NB4 (cell line): ENCODE results near the gene NT5DC4.

ENCODE experiments used
- DNase-seq: peaks from one replicate; pipeline ENCODE4 v3.0.0; 2010; ENCODE audit warnings: low read depth
- H3K4me3 ChIP-seq: one replicate; pipeline ENCODE4 v1.5.1; 2011; ENCODE audit warnings: mild to moderate bottlenecking, low read depth, low read length, moderate library complexity
- CTCF ChIP-seq: IDR thresholded peaks from one replicate; pipeline ENCODE4 v1.5.1; 2012; ENCODE audit warnings: low read depth, low read length
- MYC ChIP-seq: IDR thresholded peaks from 2 replicates; pipeline ENCODE4 v1.6.1; 2011; ENCODE audit warnings: low read depth, low read length
- POLR2A ChIP-seq: IDR thresholded peaks from 2 replicates; pipeline ENCODE4 v1.6.1; 2011; ENCODE audit warnings: mild to moderate bottlenecking; ENCODE audit not compliant: insufficient read length; ENCODE audit errors: extremely low read depth
- TF ChIP-seq, protein P1 (sequence below): IDR thresholded peaks from 2 replicates; pipeline ENCODE4 v1.6.1; 2011; ENCODE audit warnings: low read depth, low read length

NT5DC4 gene

GRCh38 chr2:112687522-112687921 is 33.3 kb upstream of the NT5DC4 start:
- no peak overlapping the region for H3K4me3 ChIP-seq
- DNase-seq, result no peak
- TF ChIP-seq, protein P1, sequence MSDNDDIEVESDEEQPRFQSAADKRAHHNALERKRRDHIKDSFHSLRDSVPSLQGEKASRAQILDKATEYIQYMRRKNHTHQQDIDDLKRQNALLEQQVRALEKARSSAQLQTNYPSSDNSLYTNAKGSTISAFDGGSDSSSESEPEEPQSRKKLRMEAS, result no peak
- no peak for TF ChIP-seq CTCF
- TF ChIP-seq MYC, result no peak
- no peak for TF ChIP-seq POLR2A

GRCh38 chr2:112688086-112688880 is 32.5 kb upstream of the NT5DC4 start:
- TF ChIP-seq POLR2A (no peak), CTCF (no peak), MYC (no peak)
- TF ChIP-seq, protein P1, result no peak
- DNase-seq, result peak; percentile 56
- no peak overlapping the region for H3K4me3 ChIP-seq

DNA sequence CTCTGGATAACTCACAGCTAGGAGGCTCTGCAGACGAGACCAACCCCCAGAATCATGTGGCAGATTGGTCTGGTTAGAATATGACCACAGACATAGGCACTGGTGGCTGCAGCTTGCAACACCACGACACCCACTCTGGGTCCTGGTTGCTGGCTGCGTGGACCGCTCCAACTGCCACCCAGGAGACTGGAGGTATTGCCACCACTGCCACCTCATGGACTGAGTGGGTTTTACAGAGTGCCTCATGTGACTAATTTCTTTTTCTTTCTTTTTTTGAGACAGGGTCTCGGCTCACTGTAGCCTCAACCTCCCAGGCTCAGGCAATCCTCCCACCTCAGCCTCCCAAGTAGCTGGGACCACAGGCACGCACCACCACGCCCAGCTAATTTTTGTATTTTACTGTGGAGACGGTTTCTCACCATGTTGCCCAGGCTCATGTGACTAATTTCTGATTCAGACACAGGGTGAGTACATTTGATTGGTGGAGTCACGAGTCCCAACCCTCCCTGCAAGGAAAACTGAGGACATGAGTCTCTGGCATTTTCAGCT is 29.9 kb upstream of the NT5DC4 start:
- H3K4me3 ChIP-seq, result no peak overlapping the region
- DNase-seq, result peak; percentile 98
- peak; percentile 65 for TF ChIP-seq CTCF
- TF ChIP-seq, protein P1, result peak; percentile 69
- peak; percentile 70 for TF ChIP-seq MYC
- no peak for TF ChIP-seq POLR2A

GRCh38 chr2:112691881-112692281 is 28.9 kb upstream of the NT5DC4 start:
- H3K4me3 ChIP-seq, result no peak overlapping the region
- no peak for DNase-seq
- TF ChIP-seq CTCF (no peak), MYC (no peak), POLR2A (no peak)
- TF ChIP-seq, protein P1, result no peak

DNA sequence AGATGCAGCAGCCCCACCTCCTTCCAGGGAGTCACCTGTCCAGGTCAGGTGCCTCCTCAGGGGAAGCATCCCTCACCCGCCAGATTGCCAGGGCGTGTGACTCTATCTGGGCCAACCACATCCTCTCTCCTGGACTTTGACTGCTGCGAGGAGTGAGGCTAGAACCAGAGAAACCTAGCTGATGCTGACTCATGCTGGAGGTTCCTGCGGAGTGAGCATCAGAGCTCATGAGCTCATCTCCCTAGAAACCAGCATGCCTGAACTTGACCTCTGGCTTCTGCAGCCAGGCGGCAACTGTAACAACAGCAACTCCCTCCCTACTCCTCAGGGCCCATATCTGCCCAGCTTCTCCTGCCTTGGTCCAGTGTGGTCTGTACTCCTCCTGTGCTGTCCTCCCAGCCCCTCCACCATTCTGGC is 28.3 kb upstream of the NT5DC4 start:
- TF ChIP-seq, protein P1, result peak; percentile 64
- TF ChIP-seq CTCF, result no peak
- peak; percentile 97 for DNase-seq
- no peak overlapping the region for H3K4me3 ChIP-seq
